K562 treated with DMSO at 1 percent for 48 hours (cell line): ENCODE results near the gene ACTR3C. TPM values are rescaled to one million over a fixed set of nuclear protein-coding genes. Genes with fewer than 3 reads are reported as not detected.

Source experiments
- total RNA-seq: library from RNA; unstranded; fragments of 300-600 nt; gene quantifications from 2 replicates; pipeline ENCODE4 v1.2.3, GENCODE V29; 2022; ENCODE audit warnings: low replicate concordance; ENCODE audit errors: extremely low read depth

Gene ACTR3C
- not detected in 2 replicates for total RNA-seq

DNA sequence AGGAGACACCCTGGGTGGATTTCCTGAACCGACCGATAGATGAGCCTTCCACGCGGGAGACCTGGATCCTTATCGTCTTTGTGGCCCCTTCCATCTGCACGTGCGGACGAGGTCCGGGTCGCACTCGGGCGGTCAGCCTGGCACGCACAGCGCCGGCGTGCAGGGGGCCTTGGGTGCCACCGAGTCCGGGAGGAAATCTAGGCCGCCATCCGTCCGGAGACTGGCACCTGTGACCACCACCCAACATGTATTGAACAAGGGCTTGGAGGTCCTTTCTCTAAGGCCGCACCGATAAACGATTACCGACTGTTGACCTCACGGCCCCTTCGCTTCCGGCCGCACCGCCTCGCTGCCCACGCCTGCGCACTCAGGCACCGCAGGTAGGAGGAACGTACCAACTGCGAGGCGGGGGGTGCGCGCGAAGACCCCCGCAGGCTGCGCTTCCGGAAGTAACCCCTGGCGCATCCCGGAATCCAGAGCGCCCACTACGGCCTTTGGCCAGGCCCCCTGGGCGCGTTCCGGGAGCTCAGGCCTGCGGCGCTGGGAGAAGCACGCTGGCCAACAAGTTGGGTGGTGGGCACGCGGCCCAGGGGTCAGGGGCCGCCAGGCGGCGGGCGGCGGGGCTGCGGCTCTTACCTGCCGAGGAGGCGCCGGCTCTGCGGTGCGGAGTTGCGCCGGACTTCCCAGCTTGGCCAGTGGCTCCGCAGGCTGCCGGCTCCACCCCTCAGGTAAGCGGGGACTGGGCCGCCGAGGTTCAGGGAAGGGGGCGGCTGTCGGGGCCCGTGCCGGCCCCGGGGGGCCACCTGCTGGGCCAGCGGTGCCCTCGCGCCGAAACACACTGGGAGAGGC, at the start of gene ACTR3C, which contains the start of gene LRRC61:
ACTR3C (minus strand) TSS at position 713 of the 849 bp plus-strand sequence. CDS start 28,249 bp downstream, outside the sequence.
LRRC61 (plus strand) TSS at position 523 of the 849 bp plus-strand sequence. CDS start 13,507 bp downstream, outside the sequence.

DNA sequence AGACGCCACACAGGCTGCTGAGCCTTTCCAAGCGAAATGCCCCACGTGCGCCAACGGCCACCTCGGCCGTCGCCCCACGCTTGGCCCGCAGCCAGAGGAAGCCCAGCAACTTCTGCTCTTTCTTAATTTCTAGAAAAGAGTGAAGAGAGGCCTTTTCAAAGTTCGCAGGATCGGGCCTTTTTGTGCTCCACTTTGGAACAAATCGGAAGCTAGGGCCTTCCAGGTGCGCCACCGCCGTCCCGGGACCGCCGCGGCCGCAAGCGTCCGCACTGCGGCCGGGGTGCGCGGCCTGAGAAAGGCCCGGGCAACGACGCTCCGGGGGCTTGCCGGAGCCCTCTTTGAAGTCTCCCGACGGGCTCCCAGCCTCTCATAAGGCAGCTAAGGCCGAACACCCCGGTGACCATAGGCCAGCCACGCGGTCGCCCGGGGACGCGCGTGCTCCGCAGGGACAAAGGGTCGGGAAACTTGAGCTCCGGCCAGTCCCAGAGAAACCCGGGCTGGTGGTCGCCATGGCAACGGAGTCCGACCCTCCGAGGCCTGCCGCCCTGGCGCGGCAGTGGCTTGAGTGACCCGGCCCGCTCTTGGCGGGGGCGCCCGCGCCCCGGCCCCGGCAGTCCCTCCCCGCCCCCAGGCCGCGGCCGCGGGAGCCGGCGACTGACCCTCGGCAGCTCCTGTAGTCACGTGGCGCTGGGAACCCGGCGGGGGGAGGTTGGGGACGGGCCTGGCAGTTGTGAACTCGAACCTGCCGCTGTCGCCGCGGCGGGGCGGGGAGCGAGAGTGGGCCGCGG, 44.9 kb upstream of the ACTR3C start, which contains the start of gene REPIN1:
REPIN1 (plus strand) TSS at position 727 of the 788 bp plus-strand sequence. CDS start 890 bp downstream, outside the sequence.

DNA sequence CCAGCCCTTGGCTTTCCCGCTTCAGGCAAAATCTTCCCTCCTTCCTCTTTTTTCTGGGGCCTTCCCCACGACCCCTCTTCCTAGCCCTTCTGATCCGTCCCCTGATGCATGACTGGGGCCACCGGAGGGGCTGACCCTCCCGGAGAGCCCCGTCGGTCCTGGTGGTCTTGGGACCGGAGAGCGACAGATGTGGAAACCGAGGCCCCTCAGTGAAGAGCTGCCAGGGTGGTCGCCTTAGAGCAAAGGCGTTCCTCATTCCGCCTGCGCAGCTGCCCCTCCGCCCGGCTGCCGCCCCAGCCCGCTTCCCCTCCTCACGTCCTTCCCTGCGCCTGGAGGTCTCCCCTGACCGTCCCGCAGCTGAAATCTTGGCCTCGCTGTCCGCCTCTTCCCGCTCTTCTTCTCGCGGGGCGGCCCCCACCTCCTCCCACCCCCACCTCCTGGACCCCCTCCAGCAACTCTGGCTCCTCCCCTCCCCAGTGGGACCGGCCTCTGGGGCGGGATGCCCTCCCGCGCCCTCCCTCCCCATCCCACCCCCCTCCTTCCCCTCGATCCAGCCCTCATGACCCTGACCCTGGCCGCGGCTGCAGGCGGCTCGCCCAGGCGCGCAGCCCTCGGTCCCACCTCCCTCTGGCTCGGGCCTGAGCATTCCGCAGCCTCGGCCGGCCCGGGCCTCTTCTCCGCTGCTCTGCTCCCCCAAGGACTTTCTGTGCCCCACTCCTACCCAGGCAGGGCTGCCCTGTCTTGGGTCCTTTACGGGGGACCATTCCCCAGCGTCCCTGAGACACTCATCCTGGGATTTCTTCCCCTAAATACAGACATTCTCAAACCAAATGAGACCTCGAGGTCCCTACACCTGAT, 18.1 kb upstream of the ACTR3C start, which contains the start of gene RARRES2:
RARRES2 (minus strand) TSS at position 367 of the 858 bp plus-strand sequence. CDS start 1,020 bp downstream, outside the sequence.

Other genes starting within 250 kb of the ACTR3C start
- not detected in 2 replicates for gene LRRC61, start 190 bp downstream of the ACTR3C start, total RNA-seq
- not detected in 2 replicates for gene RARRES2, start 18.1 kb upstream of the ACTR3C start, total RNA-seq
- 669 TPM in 1 of 2 replicates, not detected in the other for gene REPIN1, start 45.3 kb upstream of the ACTR3C start, total RNA-seq
- not detected in 2 replicates for gene ZNF775, start 55.8 kb upstream of the ACTR3C start, total RNA-seq
- gene GIMAP8, start 127.1 kb upstream of the ACTR3C start, total RNA-seq: not detected in 2 replicates
- not detected in 2 replicates for gene GIMAP7, start 191.3 kb upstream of the ACTR3C start, total RNA-seq
- gene GIMAP4, start 243.8 kb upstream of the ACTR3C start, total RNA-seq: not detected in 2 replicates